K562 (cell line): ENCODE measurements around the gene UBAC2. TPM values are rescaled to one million over a fixed set of nuclear protein-coding genes. Genes with fewer than 3 reads are reported as not detected.

Source experiments
- ATAC-seq: fragments of 200-7000 bp; cut with Tn5 transposase; 3 replicates; pipeline ENCODE4 v1.9.1; 2020; ENCODE audit warnings: moderate library complexity
- BruUV-seq: library from RNA; stranded (reverse); fragments of 400-500 nt; replicated peaks from 2 replicates; lab custom pipeline; 2021; lab: Mats Ljungman, UMichigan
- CTCF ChIA-PET: fragments of 300-600 bp; formaldehyde crosslinking; extraction: SDS; loops from one replicate; lab custom pipeline; 2021; ENCODE audit warnings: low intra/inter-chr PET ratio; lab: Yijun Ruan, JAX
- POLR2A ChIA-PET: fragments of 300-600, 350-650 bp; sonication (Branson Sonifier 250); formaldehyde crosslinking; extraction: SDS; loops from one replicate; lab custom pipeline; 2021; ENCODE audit warnings: antibody characterized with exemption, inconsistent platforms; lab: Yijun Ruan, JAX
- DNase-seq, 4 experiments: peaks; one replicate each; pipeline versions ENCODE4 v3.0.0 to v3.0.0-alpha.2; 2011 to 2018; ENCODE audit warnings: low spot score in 3 of 4, mixed read lengths in 3 of 4; ENCODE audit errors: extremely low read depth in 1 of 4
- FAIRE-seq: peaks from 2 replicates; lab custom pipeline; 2011; peaks lifted over from hg19 to GRCh38; lab: Jason Lieb, UNC
- H2AFZ ChIP-seq: 2 replicates; pipeline ENCODE4 v1.6.0; 2011; ENCODE audit warnings: low read depth, low read length, control low read depth, inconsistent platforms
- H3K27ac ChIP-seq: fragments of 200-600 bp; 3 replicates; pipeline ENCODE4 v1.8.0; 2011; ENCODE audit warnings: low read depth, mild to moderate bottlenecking, control low read depth, inconsistent platforms, low read length, moderate library complexity, mixed read lengths; ENCODE audit errors: extremely low read depth
- H3K27me3 ChIP-seq, 2 experiments: fragments of 300-600 bp in 1 of 2; 2 replicates in 1 of 2; 3 replicates in 1 of 2; pipeline versions ENCODE4 v1.6.0 to v1.8.0; 2011; ENCODE audit warnings: inconsistent platforms in 2 of 2, low read length in 2 of 2, mild to moderate bottlenecking in 1 of 2, mixed read lengths in 1 of 2, moderate library complexity in 1 of 2; ENCODE audit not compliant: control insufficient read depth in 2 of 2, insufficient read depth in 2 of 2
- H3K36me3 ChIP-seq: fragments of 300-600 bp; 3 replicates; pipeline ENCODE4 v1.8.0; 2011; ENCODE audit warnings: mild to moderate bottlenecking, low read length, inconsistent platforms; ENCODE audit not compliant: control insufficient read depth, insufficient read depth
- H3K4me1 ChIP-seq, 2 experiments: fragments of 200-600 bp in 1 of 2; replicated peaks in 1 of 2; 2 replicates in 1 of 2; 3 replicates in 1 of 2; pipeline versions ENCODE4 v1.5.1 to v1.8.0; 2011; ENCODE audit warnings: inconsistent platforms in 2 of 2, low read length in 2 of 2, mild to moderate bottlenecking in 1 of 2, mixed read lengths in 1 of 2, moderate library complexity in 1 of 2; ENCODE audit not compliant: control insufficient read depth in 2 of 2, insufficient read depth in 2 of 2
- H3K4me2 ChIP-seq: 2 replicates; pipeline ENCODE4 v1.6.1; 2011; ENCODE audit warnings: low read length, control low read depth, inconsistent platforms, mixed read lengths; ENCODE audit not compliant: insufficient read depth
- H3K4me3 ChIP-seq: fragments of 200-600 bp; sonication (generic), shearing (Covaris generic); 2 replicates; pipeline ENCODE4 v1.5.1; 2016; ENCODE audit warnings: control low read depth, inconsistent platforms
- H3K79me2 ChIP-seq: fragments of 200-600 bp; 3 replicates; pipeline ENCODE4 v1.8.0; 2011; ENCODE audit warnings: low read length, inconsistent platforms; ENCODE audit not compliant: control insufficient read depth, insufficient read depth
- H3K9ac ChIP-seq, 2 experiments: 2 replicates each; pipeline versions ENCODE4 v1.6.0 to v1.6.1; 2011; ENCODE audit warnings: low read depth in 2 of 2, low read length in 2 of 2, control low read depth in 1 of 2, inconsistent platforms in 1 of 2, mild to moderate bottlenecking in 1 of 2, mixed read lengths in 1 of 2; ENCODE audit not compliant: insufficient read depth in 1 of 2
- H3K9me1 ChIP-seq: one replicate; pipeline ENCODE4 v1.6.0; 2011; ENCODE audit warnings: inconsistent platforms, mild to moderate bottlenecking, low read length, moderate library complexity; ENCODE audit not compliant: control insufficient read depth, insufficient read depth
- H3K9me3 ChIP-seq: replicated peaks from 2 replicates; pipeline ENCODE4 v1.5.1; 2011; ENCODE audit warnings: low read depth, low read length, inconsistent platforms; ENCODE audit not compliant: control insufficient read depth, insufficient read depth
- H4K20me1 ChIP-seq: replicated peaks from 2 replicates; pipeline ENCODE4 v1.6.1; 2011; ENCODE audit warnings: low read length, inconsistent platforms, mixed read lengths; ENCODE audit not compliant: control insufficient read depth, insufficient read depth
- BMI1 ChIP-seq: fragments of 150-350 bp; IDR thresholded peaks from 2 replicates; pipeline ENCODE4 v1.6.1; 2014; ENCODE audit warnings: low read length
- GATA2 ChIP-seq: sonication (generic); formaldehyde crosslinking; IDR thresholded peaks from 2 replicates; pipeline ENCODE4 v1.4.0; 2020; ENCODE audit warnings: mild to moderate bottlenecking, missing genetic modification reagents
- GTF2F1 ChIP-seq: IDR thresholded peaks from 2 replicates; pipeline ENCODE4 v1.6.1; 2011; ENCODE audit warnings: low read depth, low read length, improper control_type of control experiment
- HNRNPLL ChIP-seq: fragments of 200-400 bp; formaldehyde crosslinking; IDR thresholded peaks from 2 replicates; pipeline ENCODE4 v1.6.1; 2017; ENCODE audit warnings: low read length, low read depth, mild to moderate bottlenecking; ENCODE audit not compliant: poor library complexity, severe bottlenecking
- KDM5B ChIP-seq: fragments of 200-600 bp; sonication (generic); IDR thresholded peaks from 2 replicates; pipeline ENCODE4 v1.6.1; 2012; ENCODE audit warnings: low read depth, mild to moderate bottlenecking, moderate library complexity, low read length, control low read depth, inconsistent platforms; ENCODE audit not compliant: insufficient replicate concordance
- MTA2 ChIP-seq: fragments of 450-650 bp; IDR thresholded peaks from 2 replicates; pipeline ENCODE4 v1.6.1; 2016; ENCODE audit warnings: low read depth
- TAF7 ChIP-seq: fragments of 450-650 bp; IDR thresholded peaks from 2 replicates; pipeline ENCODE4 v1.6.1; 2016; ENCODE audit warnings: missing genetic modification characterization, missing compliant biosample characterization
- THAP7 ChIP-seq: fragments of 250-450 bp; sonication (Bioruptor Pico); IDR thresholded peaks from 2 replicates; pipeline ENCODE4 v1.5.0; 2021
- ZNF165 ChIP-seq: fragments of 250-450 bp; sonication (Bioruptor Pico); IDR thresholded peaks from 2 replicates; pipeline ENCODE4 v1.4.0; 2020; ENCODE audit warnings: borderline replicate concordance
- ZNF263 ChIP-seq: sonication (generic); formaldehyde crosslinking; IDR thresholded peaks from 2 replicates; pipeline ENCODE4 v1.8.0; 2022; ENCODE audit warnings: mild to moderate bottlenecking, missing genetic modification reagents, borderline replicate concordance
- ZNF507 ChIP-seq: conservative IDR thresholded peaks from 2 replicates; pipeline ENCODE4 v1.6.1; 2017; ENCODE audit warnings: missing genetic modification characterization, missing compliant biosample characterization
- ZNF780A ChIP-seq: fragments of 250-450 bp; sonication (Bioruptor Pico); IDR thresholded peaks from 2 replicates; pipeline ENCODE4 v1.5.0; 2021; ENCODE audit warnings: mild to moderate bottlenecking
- WGBS: fragments of 100-300 bp; shearing (Covaris generic); methylation state at CpG from one replicate; pipeline ENCODE4 v1.1.6; 2016; ENCODE audit warnings: low coverage, mixed read lengths; ENCODE audit not compliant: insufficient coverage; ENCODE audit errors: missing lambda C conversion rate; 5-methylcytosine and 5-hydroxymethylcytosine counted together
- in situ Hi-C: fragments of 300-500 bp; cut with MboI; formaldehyde crosslinking; loops from 4 replicates; pipeline ENCODE4 v1.15.0; 2018; ENCODE audit warnings: inconsistent platforms, mixed read lengths
- intact Hi-C: fragments of 100-400 bp; cut with micrococcal nuclease; formaldehyde crosslinking; loops from 2 replicates; pipeline ENCODE4 v1.14.2; 2022
- polyA plus RNA-seq, 8 experiments: library from polyadenylated mRNA; depleted of rRNA in 4 of 8; stranded (reverse) in 5 of 8; unstranded in 3 of 8; fragments of >200 nt; fragmentation: Nextera tagmentation in 2 of 8; fragmentation: Illumina TruSeq in 1 of 8; extraction: Ambion mirVana in 2 of 8; extraction: Trizol in 1 of 8; gene quantifications; 2 replicates each; pipeline versions ENCODE4 v1.2.1 to v1.2.3, GENCODE V29; 2011 to 2014; ENCODE audit warnings: inconsistent platforms in 1 of 8, missing spikeins in 1 of 8
- total RNA-seq, 7 experiments: library from RNA; depleted of rRNA in 6 of 7; stranded (reverse); fragments of >200 nt in 6 of 7; fragmentation: Illumina TruSeq in 2 of 7; extraction: Trizol in 2 of 7; gene quantifications; 2 replicates each; pipeline versions ENCODE4 v1.2.1 to v1.2.3, GENCODE V29; 2011 to 2021; ENCODE audit warnings: low replicate concordance in 1 of 7

The UBAC2 gene
- total and polyA plus RNA-seq, 9 of the 15 experiments (the other 6 are each of a cell fraction or from before 2014, with no cell fraction given): 6.0 to 84.1 (median 32.3) TPM

- TF ChIP-seq HNRNPLL (no peak), KDM5B (no peak), ZNF507 (tag) (no peak)
These were observed 161.7 kb downstream of the UBAC2 start (continued) for GRCh38 chr13:99362362-99362761.

GRCh38 chr13:99363391-99363790, 162.7 kb downstream of the UBAC2 start:
- no TSS peak for BruUV-seq
- H3K9me1 ChIP-seq: no peaks in the 10 kb centered on the region
- H3K36me3 ChIP-seq: peaks cover 39% of the 10 kb centered on the region
- no peak overlapping the region for H3K4me2 ChIP-seq
- FAIRE-seq (no peak), DNase-seq (no peak), ATAC-seq (peak; percentile 45; the same call in 1 of the 3 replicates)
- no peaks in the 10 kb centered on the region for H3K9me3 ChIP-seq
- H3K27ac ChIP-seq: peak overlapping the region; percentile 30; the same call in 1 of the 3 replicates
- H4K20me1 ChIP-seq: no peaks in the 10 kb centered on the region
- intact Hi-C loops (no loop called here), in situ Hi-C loops (no loop called here)
- no peak overlapping the region for H3K4me3 ChIP-seq
- WGBS: 54% methylated on average over 5 of the region's 7 CpGs
- H3K4me1 ChIP-seq: peaks cover 0 to 4% of the 10 kb centered on the region in 2 experiments; a peak in 3 of 5 replicates
- H3K79me2 ChIP-seq: no peaks in the 10 kb centered on the region; the same call in 2 of the 3 replicates
- CTCF ChIA-PET: no interaction called here
- no peak overlapping the region for H2AFZ ChIP-seq
- no peak overlapping the region for H3K9ac ChIP-seq
- no peaks in the 10 kb centered on the region for H3K27me3 ChIP-seq
- TF ChIP-seq GTF2F1: no peak
- TF ChIP-seq TAF7 (tag): no peak
- TF ChIP-seq ZNF263 (CRISPR knock-in tag): no peak
- no peak for TF ChIP-seq ZNF165 (CRISPR knock-in tag)
- no peak for TF ChIP-seq BMI1
- TF ChIP-seq GATA2 (CRISPR knock-in tag): no peak
- no peak for TF ChIP-seq MTA2
- no peak for TF ChIP-seq THAP7 (CRISPR knock-in tag)
- TF ChIP-seq ZNF780A (CRISPR knock-in tag): no peak
- TF ChIP-seq, all 486 proteins: peak for 0
- POLR2A ChIA-PET: no interaction called here
